HT1080 (cell line): Measurements from ENCODE around the gene PDIA5. TPM values are rescaled to one million over a fixed set of nuclear protein-coding genes. Genes with fewer than 3 reads are reported as not detected.

Experiments
- DNase-seq: peaks from one replicate; pipeline ENCODE4 v3.0.0-alpha.2; 2015; ENCODE audit warnings: low read depth
- total RNA-seq: library from RNA; depleted of rRNA; stranded (reverse); fragments of >200 nt; shearing (Covaris generic); gene quantifications from 2 replicates; pipeline ENCODE4 v1.2.3, GENCODE V29; 2014; rRNA removed

PDIA5 gene
- total RNA-seq, 1 experiment from 2014 or later, result 47.5 TPM

GRCh38 chr3:123161167-123161566 is 94.3 kb downstream of the PDIA5 start:
- no peak for DNase-seq

- DNase-seq, result no peak
These were observed 96.3 kb downstream of the PDIA5 start for GRCh38 chr3:123163141-123163540.

- no peak for DNase-seq
These were observed 98.3 kb downstream of the PDIA5 start for GRCh38 chr3:123165163-123165562.

- no peak for DNase-seq
These were observed 100.9 kb downstream of the PDIA5 start for GRCh38 chr3:123167686-123168085.

- DNase-seq, result no peak
These were observed 101.3 kb downstream of the PDIA5 start for GRCh38 chr3:123168122-123168521.

GRCh38 chr3:123168605-123169004 is 101.8 kb downstream of the PDIA5 start:
- DNase-seq, result no peak

- DNase-seq, result no peak
These were observed 102.7 kb downstream of the PDIA5 start for GRCh38 chr3:123169492-123169929.

GRCh38 chr3:123169930-123170329 is 103.1 kb downstream of the PDIA5 start:
- DNase-seq, result no peak

GRCh38 chr3:123180791-123181190 is 114.0 kb downstream of the PDIA5 start:
- DNase-seq, result no peak

- peak; percentile 24 for DNase-seq
These were observed 119.9 kb downstream of the PDIA5 start for GRCh38 chr3:123186695-123187094.

- DNase-seq, result no peak
These were observed 121.2 kb downstream of the PDIA5 start for GRCh38 chr3:123188058-123188457.

GRCh38 chr3:123193448-123194101 is 126.8 kb downstream of the PDIA5 start:
- no peak for DNase-seq

GRCh38 chr3:123194552-123194951 is 127.7 kb downstream of the PDIA5 start:
- peak; percentile 47 for DNase-seq

GRCh38 chr3:123198372-123198771 is 131.5 kb downstream of the PDIA5 start:
- no peak for DNase-seq

GRCh38 chr3:123201223-123201556 is 134.4 kb downstream of the PDIA5 start:
- DNase-seq, result no peak

- DNase-seq, result peak; percentile 99
These were observed 135.0 kb downstream of the PDIA5 start, which contains the start of gene SEC22A for GRCh38 chr3:123201557-123202427. Gene SEC22A, plus strand, starts transcription at chr3:123201943. Its CDS starts 7,275 bp downstream, at chr3:123209218.

GRCh38 chr3:123202451-123202850 is 135.6 kb downstream of the PDIA5 start:
- no peak for DNase-seq

Other genes with a start within 250 kb of the PDIA5 start
- not detected in 2 replicates for gene SEMA5B, start 39.3 kb upstream of the PDIA5 start, total RNA-seq
- gene SEC22A, start 134.9 kb downstream of the PDIA5 start, total RNA-seq, result 26.9 and 40.3 TPM in 2 replicates